Spleen (tissue), 7 donors: Measurements from ENCODE around the gene PACS2.

ENCODE experiments used
- CTCF ChIP-seq, 11 experiments: fragments of 200-600 bp in 7 of 11; fragments of 450-650 bp in 4 of 11; sonication (generic) in 4 of 11; IDR thresholded peaks in 8 of 11; conservative IDR thresholded peaks in 3 of 11; 1 replicate in 7 of 11; 2 replicates in 4 of 11; pipeline versions ENCODE4 v1.4.0 to v1.8.0; 2016 to 2021; ENCODE audit warnings: antibody characterized with exemption in 11 of 11, inconsistent platforms in 4 of 11, mild to moderate bottlenecking in 1 of 11
- POLR2A ChIP-seq, 3 donors: fragments of 450-650 bp; IDR thresholded peaks; one replicate each; pipeline ENCODE4 v1.5.1; 2017; ENCODE audit warnings: antibody characterized with exemption in 3 of 3, mild to moderate bottlenecking in 1 of 3
- donor health status: DM: no; HTN: no; CAD: no; lungs with moderate emphysema.
- donor health status: DM: no; HTN: no; CAD: no.
- donor health status: DM: no; HTN: no; CAD: no.

DNA sequence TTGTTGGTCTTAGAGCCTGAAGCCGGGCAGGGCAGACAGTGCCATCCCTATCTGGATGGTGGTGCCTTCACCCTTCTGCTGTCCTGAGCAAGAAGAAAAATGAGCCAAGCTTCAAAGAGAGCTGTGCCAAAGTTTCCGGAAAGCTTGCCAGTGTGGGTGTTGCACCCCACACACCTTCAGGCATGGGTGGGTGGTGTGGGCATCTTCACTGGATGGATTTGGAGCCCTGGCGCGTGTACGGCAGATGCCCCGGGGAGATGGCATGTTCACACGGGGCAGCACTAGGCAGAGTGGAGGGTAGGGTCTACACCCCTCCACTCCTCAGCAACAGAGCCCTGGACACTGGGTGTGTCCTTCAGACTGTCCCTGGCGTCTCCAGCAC, 33.0 kb downstream of the PACS2 start:
- TF ChIP-seq POLR2A (IDR thresholded peaks at IDR 0.05) (no peak), CTCF (IDR thresholded peaks at IDR 0.05 in 8 of 11, conservative IDR thresholded peaks at IDR 0.05 in 3 of 11) (no peak)
